Prostate gland (tissue), 2 donors: ENCODE measurements around the gene CNDP1. TPM values are rescaled to one million over a fixed set of nuclear protein-coding genes. Genes with fewer than 3 reads are reported as not detected.

Source experiments
- DNase-seq: peaks from one replicate; pipeline ENCODE4 v3.0.0-alpha.2; 2019; ENCODE audit warnings: low spot score
- H3K27ac ChIP-seq, 2 donors: fragments of 200-600 bp; sonication (generic); 2 replicates each; pipeline ENCODE4 v1.5.1; 2017 to 2019
- H3K27me3 ChIP-seq: fragments of 200-600 bp; sonication (generic); replicated peaks from 2 replicates; pipeline ENCODE4 v1.5.1; 2019; ENCODE audit not compliant: insufficient read depth
- H3K36me3 ChIP-seq, 2 donors: fragments of 200-600 bp; sonication (generic); 1 replicate in 1 of 2; 2 replicates in 1 of 2; pipeline versions ENCODE4 v1.5.1 to v1.8.1; 2017 to 2019
- H3K4me1 ChIP-seq: fragments of 200-600 bp; sonication (generic); replicated peaks from 2 replicates; pipeline ENCODE4 v1.5.1; 2019
- H3K4me3 ChIP-seq, 2 donors: fragments of 200-600 bp; sonication (generic); 2 replicates each; pipeline ENCODE4 v1.5.1; 2017 to 2019
- H3K9me3 ChIP-seq: fragments of 200-600 bp; sonication (generic); 2 replicates; pipeline ENCODE4 v1.5.1; 2017
- CTCF ChIP-seq, 4 experiments: fragments of 200-600 bp in 2 of 4; fragments of 450-650 bp in 2 of 4; sonication (generic) in 2 of 4; IDR thresholded peaks; 1 replicate in 3 of 4; 2 replicates in 1 of 4; pipeline ENCODE4 v1.5.1; 2016 to 2019; ENCODE audit warnings: antibody characterized with exemption in 4 of 4, mild to moderate bottlenecking in 2 of 4, moderate library complexity in 2 of 4
- POLR2A ChIP-seq: fragments of 450-650 bp; IDR thresholded peaks from one replicate; pipeline ENCODE4 v1.6.1; 2016; ENCODE audit warnings: antibody characterized with exemption, mild to moderate bottlenecking
- POLR2AphosphoS5 ChIP-seq: sonication (generic); formaldehyde crosslinking; IDR thresholded peaks from one replicate; pipeline ENCODE4 v1.6.1; 2017; ENCODE audit warnings: antibody characterized with exemption
- WGBS: methylation state at CpG from one replicate; pipeline ENCODE4 v1.1.5; 2018; 5-methylcytosine and 5-hydroxymethylcytosine counted together
- intact Hi-C: fragments of 100-400 bp; cut with DNase I; formaldehyde crosslinking; loops from one replicate; pipeline ENCODE4 v1.14.2; 2022
- total RNA-seq, 2 donors: library from RNA; depleted of rRNA; stranded (reverse); fragments of >200 nt; gene quantifications; one replicate each; pipeline ENCODE4 v1.1.0, GENCODE V29; 2016

The CNDP1 gene
- total RNA-seq, 2 donors from 2014 or later = not detected

GRCh38 chr18:74495581-74496507, 38.5 kb upstream of the CNDP1 start, which contains the start of gene CNDP2:
TSS of gene CNDP2 (plus strand) at chr18:74496363. CDS start at chr18:74499974, 3,611 bp downstream.
- TF ChIP-seq POLR2AphosphoS5 = peak; percentile 99
- peak in 1 of 4 experiments; percentile 24 for TF ChIP-seq CTCF (IDR thresholded peaks at IDR 0.05)
- TF ChIP-seq POLR2A = peak; percentile 94
- WGBS = under 1% methylated on average over 43 of the region's 71 CpGs
- Histone ChIP-seq H3K36me3 (no peaks in the 10 kb centered on the region), H3K27me3 (no peaks in the 10 kb centered on the region), H3K4me3 (peak within 1 kb of the TSS; percentile 86 to 94), H3K27ac (peak within 1 kb of the TSS; percentile 93 to 96), H3K4me1 (no peaks in the 10 kb centered on the region), H3K9me3 (no peaks in the 10 kb centered on the region)
- intact Hi-C loops = loop anchor here (5.0 to 10.0 kb wide), 4 partner anchors 59 to 709 kb away; partner anchors contain the start of genes FBXO15, PTGR3, TIMM21 and ZNF407
- peak; percentile 100 for DNase-seq

GRCh38 chr18:74496508-74497323, 37.6 kb upstream of the CNDP1 start:
- TF ChIP-seq POLR2AphosphoS5 (no peak), CTCF (IDR thresholded peaks at IDR 0.05) (peak in 1 of 4 experiments; percentile 42)
- DNase-seq = peak; percentile 42
- H3K27me3 ChIP-seq = no peaks in the 10 kb centered on the region
- H3K9me3 ChIP-seq = no peaks in the 10 kb centered on the region
- WGBS = 5% methylated on average over 46 of the region's 48 CpGs
- H3K4me1 ChIP-seq = no peaks in the 10 kb centered on the region
- no peaks in the 10 kb centered on the region for H3K36me3 ChIP-seq
- peak overlapping the region; percentile 86 to 94 for H3K4me3 ChIP-seq
- H3K27ac ChIP-seq = peak overlapping the region; percentile 93 to 96
- intact Hi-C loops = loop anchor here (5.0 to 10.0 kb wide), 4 partner anchors 58 to 708 kb away; partner anchors contain the start of genes FBXO15, PTGR3, TIMM21 and ZNF407

- intact Hi-C loops = loop anchor here (5.0 to 10.0 kb wide), 4 partner anchors 58 to 708 kb away; partner anchors contain the start of genes FBXO15, PTGR3, TIMM21 and ZNF407
- peak overlapping the region in 1 of 2 donors; percentile 86 for H3K4me3 ChIP-seq
- no peaks in the 10 kb centered on the region for H3K4me1 ChIP-seq
- no peaks in the 10 kb centered on the region for H3K36me3 ChIP-seq
- DNase-seq = no peak
- TF ChIP-seq POLR2AphosphoS5 = no peak
- no peak for TF ChIP-seq POLR2A
- no peak for TF ChIP-seq CTCF (IDR thresholded peaks at IDR 0.05)
- H3K9me3 ChIP-seq = no peaks in the 10 kb centered on the region
- peak overlapping the region; percentile 93 to 96 for H3K27ac ChIP-seq
- 96% methylated on average over 8 of the region's 8 CpGs for WGBS
- H3K27me3 ChIP-seq = no peaks in the 10 kb centered on the region
Measured at GRCh38 chr18:74497324-74497676, 37.0 kb upstream of the CNDP1 start.

- Histone ChIP-seq H3K4me3 (no peak overlapping the region), H3K4me1 (no peaks in the 10 kb centered on the region), H3K36me3 (no peaks in the 10 kb centered on the region), H3K27me3 (no peaks in the 10 kb centered on the region), H3K27ac (peak overlapping the region; percentile 93 to 96), H3K9me3 (no peaks in the 10 kb centered on the region)
- DNase-seq = no peak
- intact Hi-C loops = loop anchor here (5.0 to 10.0 kb wide), 4 partner anchors 57 to 707 kb away; partner anchors contain the start of genes FBXO15, PTGR3, TIMM21 and ZNF407
- TF ChIP-seq POLR2A (no peak), POLR2AphosphoS5 (no peak)
- WGBS = 48% methylated on average over 3 of the region's 3 CpGs
Measured at GRCh38 chr18:74497778-74498177, 36.5 kb upstream of the CNDP1 start.
